SU-DHL-6 (cell line): Measurements from ENCODE around the gene TBC1D22A.

Source experiments
- H2AFZ ChIP-seq: fragments of 200-600 bp; sonication (generic); 2 replicates; pipeline ENCODE4 v1.6.1; 2014; ENCODE audit warnings: low read depth, mild to moderate bottlenecking, moderate library complexity, mixed read lengths, antibody characterized with exemption, low read length; ENCODE audit not compliant: severe bottlenecking
- H3F3A ChIP-seq: fragments of 200-600 bp; shearing (Covaris generic); 2 replicates; pipeline ENCODE4 v1.6.0; 2016; ENCODE audit warnings: antibody characterized with exemption, mild to moderate bottlenecking; ENCODE audit not compliant: insufficient read depth
- H3K27ac ChIP-seq: fragments of 200-600 bp; sonication (generic); 2 replicates; pipeline ENCODE4 v1.5.1; 2016; ENCODE audit warnings: low read depth, mild to moderate bottlenecking, low read length, moderate library complexity, mixed read lengths
- H3K27me3 ChIP-seq: fragments of 200-600 bp; sonication (generic), shearing (Covaris generic); 2 replicates; pipeline ENCODE4 v1.6.0; 2014; ENCODE audit warnings: mild to moderate bottlenecking, low read length
- H3K36me3 ChIP-seq: fragments of 200-600 bp; sonication (generic); 2 replicates; pipeline ENCODE4 v1.6.1; 2014; ENCODE audit warnings: mild to moderate bottlenecking, low read length, mixed read lengths
- H3K4me2 ChIP-seq: fragments of 300-600, 200-600 bp; shearing (Covaris generic), sonication (generic); 2 replicates; pipeline ENCODE4 v1.6.0; 2014; ENCODE audit warnings: low read length, low read depth, mild to moderate bottlenecking; ENCODE audit not compliant: poor library complexity, severe bottlenecking
- H3K4me3 ChIP-seq: fragments of 200-600 bp; sonication (generic); 2 replicates; pipeline ENCODE4 v1.5.1; 2014; ENCODE audit warnings: antibody characterized with exemption, low read length, mild to moderate bottlenecking, mixed read lengths; ENCODE audit not compliant: insufficient read depth, poor library complexity, severe bottlenecking
- H3K79me2 ChIP-seq: fragments of 200-600 bp; sonication (generic); 2 replicates; pipeline ENCODE4 v1.6.1; 2014; ENCODE audit warnings: mild to moderate bottlenecking, low read length, moderate library complexity; ENCODE audit not compliant: insufficient read depth
- H3K9ac ChIP-seq: fragments of 200-600 bp; sonication (generic); 2 replicates; pipeline ENCODE4 v1.7.0; 2014; ENCODE audit warnings: mild to moderate bottlenecking, low read length
- H3K9me2 ChIP-seq: fragments of 200-600 bp; sonication (generic); replicated peaks from 2 replicates; pipeline ENCODE4 v1.6.1; 2014; ENCODE audit warnings: low read length; ENCODE audit not compliant: insufficient read depth
- H3K9me3 ChIP-seq: fragments of 200-600 bp; sonication (generic); 2 replicates; pipeline ENCODE4 v1.6.1; 2014; ENCODE audit warnings: low read length, mixed read lengths; ENCODE audit not compliant: insufficient read depth
- H4K20me1 ChIP-seq: fragments of 200-600 bp; sonication (generic); 2 replicates; pipeline ENCODE4 v1.6.1; 2014; ENCODE audit warnings: low read depth, mild to moderate bottlenecking, antibody characterized with exemption, low read length, moderate library complexity, mixed read lengths
- EZH2phosphoT487 ChIP-seq: fragments of 200-600 bp; sonication (generic), shearing (Covaris generic); conservative IDR thresholded peaks from 2 replicates; pipeline ENCODE4 v1.6.1; 2018; ENCODE audit warnings: mild to moderate bottlenecking, antibody characterized with exemption, low read length, moderate library complexity, mixed read lengths
- TF ChIP-seq, protein P1 (sequence below): fragments of 200-600 bp; sonication (generic); IDR thresholded peaks from one replicate; pipeline ENCODE4 v1.5.1; 2017; ENCODE audit warnings: antibody characterized with exemption, mild to moderate bottlenecking, low read length, moderate library complexity; ENCODE audit not compliant: insufficient read depth, poor library complexity, severe bottlenecking

The TBC1D22A gene

GRCh38 chr22:46970411-46971098 lies 208.1 kb downstream of the TBC1D22A start:
- no peaks in the 10 kb centered on the region for H3K9me3 ChIP-seq
- no peaks in the 10 kb centered on the region for H3K27me3 ChIP-seq
- no peak overlapping the region for H3K4me2 ChIP-seq
- H3K79me2 ChIP-seq = peaks cover 22% of the 10 kb centered on the region; the same call in 1 of the 2 replicates
- no peaks in the 10 kb centered on the region for H3K36me3 ChIP-seq
- no peaks in the 10 kb centered on the region for H3K9me2 ChIP-seq
- no peaks in the 10 kb centered on the region; the same call in 1 of the 2 replicates for H4K20me1 ChIP-seq
- no peak overlapping the region for H3K27ac ChIP-seq
- H3K4me3 ChIP-seq = no peak overlapping the region
- no peaks in the 10 kb centered on the region for H3F3A ChIP-seq
- no peak for TF ChIP-seq EZH2phosphoT487
- TF ChIP-seq, protein P1, sequence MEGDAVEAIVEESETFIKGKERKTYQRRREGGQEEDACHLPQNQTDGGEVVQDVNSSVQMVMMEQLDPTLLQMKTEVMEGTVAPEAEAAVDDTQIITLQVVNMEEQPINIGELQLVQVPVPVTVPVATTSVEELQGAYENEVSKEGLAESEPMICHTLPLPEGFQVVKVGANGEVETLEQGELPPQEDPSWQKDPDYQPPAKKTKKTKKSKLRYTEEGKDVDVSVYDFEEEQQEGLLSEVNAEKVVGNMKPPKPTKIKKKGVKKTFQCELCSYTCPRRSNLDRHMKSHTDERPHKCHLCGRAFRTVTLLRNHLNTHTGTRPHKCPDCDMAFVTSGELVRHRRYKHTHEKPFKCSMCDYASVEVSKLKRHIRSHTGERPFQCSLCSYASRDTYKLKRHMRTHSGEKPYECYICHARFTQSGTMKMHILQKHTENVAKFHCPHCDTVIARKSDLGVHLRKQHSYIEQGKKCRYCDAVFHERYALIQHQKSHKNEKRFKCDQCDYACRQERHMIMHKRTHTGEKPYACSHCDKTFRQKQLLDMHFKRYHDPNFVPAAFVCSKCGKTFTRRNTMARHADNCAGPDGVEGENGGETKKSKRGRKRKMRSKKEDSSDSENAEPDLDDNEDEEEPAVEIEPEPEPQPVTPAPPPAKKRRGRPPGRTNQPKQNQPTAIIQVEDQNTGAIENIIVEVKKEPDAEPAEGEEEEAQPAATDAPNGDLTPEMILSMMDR = no peak
- no peak overlapping the region for H3K9ac ChIP-seq
- H2AFZ ChIP-seq = no peak overlapping the region

DNA sequence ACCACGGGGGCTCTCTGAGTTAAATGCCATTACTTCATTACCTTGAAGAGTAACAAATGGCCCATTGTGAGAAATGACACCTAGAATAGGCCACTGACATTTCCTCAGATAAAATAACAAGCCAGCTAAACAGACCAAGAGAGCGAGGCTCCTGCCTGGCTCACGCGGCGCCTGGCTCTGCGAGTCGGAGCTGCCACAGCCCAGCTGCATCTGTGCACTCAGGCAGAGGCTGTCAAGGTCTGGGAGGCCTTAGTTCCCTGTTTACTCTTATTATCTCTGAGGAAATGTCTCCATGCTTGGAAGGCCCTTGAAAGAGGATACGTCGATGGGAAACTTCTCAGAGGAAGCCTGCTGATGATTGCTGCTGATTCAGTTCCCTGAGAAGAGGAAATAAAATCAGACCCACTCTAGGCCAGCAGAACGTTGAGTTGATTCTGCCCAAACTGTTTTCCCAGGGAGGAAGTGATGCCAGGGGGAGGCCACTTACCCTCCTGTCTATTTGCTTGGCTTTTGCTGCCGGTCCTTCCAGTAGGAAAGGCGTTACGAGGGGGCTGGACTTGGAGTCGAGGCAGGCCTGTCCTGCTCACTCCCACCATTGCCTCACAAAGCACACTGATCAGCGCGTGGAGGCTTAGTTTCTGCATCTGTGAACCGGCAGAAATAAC lies 208.8 kb downstream of the TBC1D22A start:
- no peaks in the 10 kb centered on the region; the same call in 1 of the 2 replicates for H4K20me1 ChIP-seq
- TF ChIP-seq, protein P1 = no peak
- no peak for TF ChIP-seq EZH2phosphoT487
- H3K9ac ChIP-seq = no peak overlapping the region
- no peak overlapping the region for H2AFZ ChIP-seq
- H3K79me2 ChIP-seq = peaks cover 22% of the 10 kb centered on the region; the same call in 1 of the 2 replicates
- no peaks in the 10 kb centered on the region for H3K9me3 ChIP-seq
- no peaks in the 10 kb centered on the region for H3K36me3 ChIP-seq
- H3F3A ChIP-seq = no peaks in the 10 kb centered on the region
- H3K4me3 ChIP-seq = no peak overlapping the region
- H3K27ac ChIP-seq = no peak overlapping the region
- H3K27me3 ChIP-seq = no peaks in the 10 kb centered on the region
- no peak overlapping the region for H3K4me2 ChIP-seq
- H3K9me2 ChIP-seq = no peaks in the 10 kb centered on the region

- H4K20me1 ChIP-seq = no peaks in the 10 kb centered on the region; the same call in 1 of the 2 replicates
- no peaks in the 10 kb centered on the region for H3K9me2 ChIP-seq
- H3K4me2 ChIP-seq = no peak overlapping the region
- TF ChIP-seq, protein P1 = no peak
- no peak for TF ChIP-seq EZH2phosphoT487
- no peak overlapping the region for H2AFZ ChIP-seq
- no peaks in the 10 kb centered on the region for H3K9me3 ChIP-seq
- H3K36me3 ChIP-seq = no peaks in the 10 kb centered on the region
- H3K27me3 ChIP-seq = no peaks in the 10 kb centered on the region
- H3K9ac ChIP-seq = no peak overlapping the region
- no peak overlapping the region for H3K27ac ChIP-seq
- no peaks in the 10 kb centered on the region for H3F3A ChIP-seq
- H3K79me2 ChIP-seq = peaks cover 22% of the 10 kb centered on the region; the same call in 1 of the 2 replicates
- no peak overlapping the region for H3K4me3 ChIP-seq
These were observed 209.3 kb downstream of the TBC1D22A start for GRCh38 chr22:46971764-46972125.
